Cardiac muscle cell (in vitro differentiated cells and primary cell): Measurements from ENCODE around the gene AIDA. TPM values are rescaled to one million over a fixed set of nuclear protein-coding genes. Genes with fewer than 3 reads are reported as not detected.
A peak's percentile ranks its signal among the peaks of the same experiment; 100 is the strongest.

ENCODE experiments used
- DNase-seq, 2 donors: peaks; one replicate each; pipeline versions ENCODE4 v3.0.0 to v3.0.0-alpha.2; 2010 to 2017; ENCODE audit warnings: low read depth in 1 of 2, low spot score in 1 of 2
- H3K27ac ChIP-seq: fragments of 200-600 bp; sonication (generic); 2 replicates; pipeline ENCODE4 v1.5.1; 2016
- H3K27me3 ChIP-seq: fragments of 200-600 bp; sonication (generic); 2 replicates; pipeline ENCODE4 v1.6.0; 2016; ENCODE audit warnings: control low read depth
- H3K36me3 ChIP-seq: fragments of 200-600 bp; sonication (generic); 2 replicates; pipeline ENCODE4 v1.5.1; 2016; ENCODE audit warnings: control low read depth
- H3K4me1 ChIP-seq: fragments of 200-600 bp; sonication (generic); 2 replicates; pipeline ENCODE4 v1.8.1; 2017; ENCODE audit warnings: low read depth, mild to moderate bottlenecking, mixed run types
- H3K4me3 ChIP-seq: fragments of 200-600 bp; sonication (generic); 2 replicates; pipeline ENCODE4 v1.5.1; 2016; ENCODE audit warnings: mild to moderate bottlenecking
- H3K9me3 ChIP-seq: fragments of 200-600 bp; sonication (generic); 2 replicates; pipeline ENCODE4 v1.5.1; 2017; ENCODE audit warnings: low read depth, mild to moderate bottlenecking, control low read depth
- polyA plus RNA-seq: library from polyadenylated mRNA; unstranded; fragments of >200 nt; fragmentation: Nextera tagmentation; extraction: Ambion mirVana; gene quantifications from 2 replicates; pipeline ENCODE4 v1.2.1, GENCODE V29; 2016
- total RNA-seq: library from RNA; depleted of rRNA; stranded (reverse); fragments of >200 nt; gene quantifications from 2 replicates; pipeline ENCODE4 v1.2.3, GENCODE V29; 2016
- TF ChIP-seq, protein P1 (sequence below): IDR thresholded peaks from 2 replicates; pipeline ENCODE4 v1.5.1; 2012; ENCODE audit warnings: low read depth, mild to moderate bottlenecking, low read length

AIDA gene
- total and polyA plus RNA-seq, 2 experiments from 2014 or later: 16.7 to 28.7 TPM

- no peak overlapping the region for H3K27ac ChIP-seq
- H3K27me3 ChIP-seq: peaks cover 4% of the 10 kb centered on the region
- TF ChIP-seq, protein P1, sequence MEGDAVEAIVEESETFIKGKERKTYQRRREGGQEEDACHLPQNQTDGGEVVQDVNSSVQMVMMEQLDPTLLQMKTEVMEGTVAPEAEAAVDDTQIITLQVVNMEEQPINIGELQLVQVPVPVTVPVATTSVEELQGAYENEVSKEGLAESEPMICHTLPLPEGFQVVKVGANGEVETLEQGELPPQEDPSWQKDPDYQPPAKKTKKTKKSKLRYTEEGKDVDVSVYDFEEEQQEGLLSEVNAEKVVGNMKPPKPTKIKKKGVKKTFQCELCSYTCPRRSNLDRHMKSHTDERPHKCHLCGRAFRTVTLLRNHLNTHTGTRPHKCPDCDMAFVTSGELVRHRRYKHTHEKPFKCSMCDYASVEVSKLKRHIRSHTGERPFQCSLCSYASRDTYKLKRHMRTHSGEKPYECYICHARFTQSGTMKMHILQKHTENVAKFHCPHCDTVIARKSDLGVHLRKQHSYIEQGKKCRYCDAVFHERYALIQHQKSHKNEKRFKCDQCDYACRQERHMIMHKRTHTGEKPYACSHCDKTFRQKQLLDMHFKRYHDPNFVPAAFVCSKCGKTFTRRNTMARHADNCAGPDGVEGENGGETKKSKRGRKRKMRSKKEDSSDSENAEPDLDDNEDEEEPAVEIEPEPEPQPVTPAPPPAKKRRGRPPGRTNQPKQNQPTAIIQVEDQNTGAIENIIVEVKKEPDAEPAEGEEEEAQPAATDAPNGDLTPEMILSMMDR: no peak
- H3K36me3 ChIP-seq: peaks cover 15% of the 10 kb centered on the region
- no peaks in the 10 kb centered on the region for H3K9me3 ChIP-seq
- H3K4me3 ChIP-seq: peak overlapping the region; percentile 97
- DNase-seq: peak; percentile 43 to 46
- peaks cover 3% of the 10 kb centered on the region for H3K4me1 ChIP-seq
These were observed 93.3 kb downstream of the AIDA start for GRCh38 chr1:222618880-222619596.

Other genes with a start within 250 kb of the AIDA start
- 0.21 TPM in 1 of 2 replicates, not detected in the other for gene HHIPL2, start 164.4 kb downstream of the AIDA start, total RNA-seq
- 0.38 TPM in 1 of 2 replicates, not detected in the other for gene HHIPL2, start 164.4 kb downstream of the AIDA start, polyA plus RNA-seq
- 5.0 and 5.7 TPM in 2 replicates for gene TAF1A, start 122.6 kb downstream of the AIDA start, total RNA-seq
- gene TAF1A, start 122.6 kb downstream of the AIDA start, polyA plus RNA-seq: 3.9 and 5.5 TPM in 2 replicates
- 29.3 and 38.5 TPM in 2 replicates for gene MIA3, start 94.4 kb downstream of the AIDA start, total RNA-seq
- gene MIA3, start 94.4 kb downstream of the AIDA start, polyA plus RNA-seq: 32.9 and 53.8 TPM in 2 replicates
- gene BROX, start 73 bp upstream of the AIDA start, total RNA-seq: 25.3 and 26.6 TPM in 2 replicates
- 16.3 and 21.8 TPM in 2 replicates for gene BROX, start 73 bp upstream of the AIDA start, polyA plus RNA-seq
- not detected in 2 replicates for gene FAM177B, start 24.7 kb upstream of the AIDA start, total RNA-seq
- not detected in 2 replicates for gene FAM177B, start 24.7 kb upstream of the AIDA start, polyA plus RNA-seq
- gene DISP1, start 102.5 kb upstream of the AIDA start, total RNA-seq: 6.4 and 10.4 TPM in 2 replicates
- 7.0 and 10.7 TPM in 2 replicates for gene DISP1, start 102.5 kb upstream of the AIDA start, polyA plus RNA-seq